Tibial artery (tissue), 4 donors: ENCODE results near the gene SCAND1.
"Not testable (repeated sequence)": the region's sequence is repeated elsewhere in the genome, so short reads cannot be mapped to it uniquely, and the experiment has no call there.

Experiments used
- DNase-seq, 2 donors: peaks; one replicate each; pipeline ENCODE4 v3.0.0-alpha.2; 2019
- H3K27ac ChIP-seq, 2 donors: fragments of 200-600 bp; sonication (generic) in 1 of 2; 1 replicate in 1 of 2; 2 replicates in 1 of 2; pipeline ENCODE4 v1.5.1; 2018 to 2019; ENCODE audit warnings: mild to moderate bottlenecking in 1 of 2
- H3K27me3 ChIP-seq, 2 donors: fragments of 200-600 bp; sonication (generic) in 1 of 2; one replicate each; pipeline versions ENCODE4 v1.5.1 to v1.6.0; 2016 to 2019
- H3K36me3 ChIP-seq, 3 donors: fragments of 200-600 bp; sonication (generic) in 2 of 3; one replicate each; pipeline ENCODE4 v1.5.1; 2016 to 2019; ENCODE audit warnings: mild to moderate bottlenecking in 2 of 3
- H3K4me1 ChIP-seq, 4 donors: fragments of 200-600 bp; sonication (generic) in 2 of 4; 1 replicate in 3 of 4; 2 replicates in 1 of 4; pipeline ENCODE4 v1.5.1; 2016 to 2019
- H3K4me3 ChIP-seq, 2 donors: fragments of 200-600 bp; sonication (generic) in 1 of 2; 1 replicate in 1 of 2; 2 replicates in 1 of 2; pipeline ENCODE4 v1.5.1; 2018 to 2019; ENCODE audit warnings: mild to moderate bottlenecking in 2 of 2
- H3K9me3 ChIP-seq, 3 donors: fragments of 200-600 bp; sonication (generic) in 1 of 3; one replicate each; pipeline ENCODE4 v1.5.1; 2016 to 2019
- intact Hi-C: fragments of 100-400 bp; cut with DNase I; formaldehyde crosslinking; loops from one replicate; pipeline ENCODE4 v1.15.0; 2023; ENCODE audit warnings: low total_unique reads
- TF ChIP-seq, protein P1 (sequence below), 2 experiments: fragments of 200-600 bp in 1 of 2; fragments of 450-650 bp in 1 of 2; IDR thresholded peaks; one replicate each; pipeline ENCODE4 v1.5.1; 2017 to 2019; ENCODE audit warnings: antibody characterized with exemption in 2 of 2, mild to moderate bottlenecking in 1 of 2, moderate library complexity in 1 of 2

SCAND1 gene

GRCh38 chr20:35956616-35957015, 2.3 kb upstream of the SCAND1 start:
- intact Hi-C loops = no loop called here
- no peak for DNase-seq
- no peaks in the 10 kb centered on the region for H3K27me3 ChIP-seq

GRCh38 chr20:35954907-35955251, 577 bp upstream of the SCAND1 start:
- H3K4me1 ChIP-seq = peaks cover 0 to 27% (median 17%) of the 10 kb centered on the region in 4 donors
- intact Hi-C loops = no loop called here
- peak overlapping the region; percentile 98 to 99 for H3K27ac ChIP-seq
- H3K4me3 ChIP-seq = peak overlapping the region; percentile 86 to 91
- TF ChIP-seq, protein P1, sequence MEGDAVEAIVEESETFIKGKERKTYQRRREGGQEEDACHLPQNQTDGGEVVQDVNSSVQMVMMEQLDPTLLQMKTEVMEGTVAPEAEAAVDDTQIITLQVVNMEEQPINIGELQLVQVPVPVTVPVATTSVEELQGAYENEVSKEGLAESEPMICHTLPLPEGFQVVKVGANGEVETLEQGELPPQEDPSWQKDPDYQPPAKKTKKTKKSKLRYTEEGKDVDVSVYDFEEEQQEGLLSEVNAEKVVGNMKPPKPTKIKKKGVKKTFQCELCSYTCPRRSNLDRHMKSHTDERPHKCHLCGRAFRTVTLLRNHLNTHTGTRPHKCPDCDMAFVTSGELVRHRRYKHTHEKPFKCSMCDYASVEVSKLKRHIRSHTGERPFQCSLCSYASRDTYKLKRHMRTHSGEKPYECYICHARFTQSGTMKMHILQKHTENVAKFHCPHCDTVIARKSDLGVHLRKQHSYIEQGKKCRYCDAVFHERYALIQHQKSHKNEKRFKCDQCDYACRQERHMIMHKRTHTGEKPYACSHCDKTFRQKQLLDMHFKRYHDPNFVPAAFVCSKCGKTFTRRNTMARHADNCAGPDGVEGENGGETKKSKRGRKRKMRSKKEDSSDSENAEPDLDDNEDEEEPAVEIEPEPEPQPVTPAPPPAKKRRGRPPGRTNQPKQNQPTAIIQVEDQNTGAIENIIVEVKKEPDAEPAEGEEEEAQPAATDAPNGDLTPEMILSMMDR (IDR thresholded peaks at IDR 0.05) = no peak
- no peak for DNase-seq
- H3K36me3 ChIP-seq = peaks cover 0 to 5% (median 0%) of the 10 kb centered on the region in 3 donors
- no peaks in the 10 kb centered on the region for H3K9me3 ChIP-seq
- no peaks in the 10 kb centered on the region for H3K27me3 ChIP-seq

More at GRCh38 chr20:35956616-35957015, 2.3 kb upstream of the SCAND1 start:
- H3K4me1 ChIP-seq = peaks cover 0 to 26% (median 17%) of the 10 kb centered on the region in 4 donors
- H3K36me3 ChIP-seq = peaks cover 0 to 4% (median 0%) of the 10 kb centered on the region in 3 donors
- H3K4me3 ChIP-seq = no peak overlapping the region
- TF ChIP-seq, protein P1 (IDR thresholded peaks at IDR 0.05) = no peak
- no peaks in the 10 kb centered on the region for H3K9me3 ChIP-seq
- H3K27ac ChIP-seq = no peak overlapping the region

DNA sequence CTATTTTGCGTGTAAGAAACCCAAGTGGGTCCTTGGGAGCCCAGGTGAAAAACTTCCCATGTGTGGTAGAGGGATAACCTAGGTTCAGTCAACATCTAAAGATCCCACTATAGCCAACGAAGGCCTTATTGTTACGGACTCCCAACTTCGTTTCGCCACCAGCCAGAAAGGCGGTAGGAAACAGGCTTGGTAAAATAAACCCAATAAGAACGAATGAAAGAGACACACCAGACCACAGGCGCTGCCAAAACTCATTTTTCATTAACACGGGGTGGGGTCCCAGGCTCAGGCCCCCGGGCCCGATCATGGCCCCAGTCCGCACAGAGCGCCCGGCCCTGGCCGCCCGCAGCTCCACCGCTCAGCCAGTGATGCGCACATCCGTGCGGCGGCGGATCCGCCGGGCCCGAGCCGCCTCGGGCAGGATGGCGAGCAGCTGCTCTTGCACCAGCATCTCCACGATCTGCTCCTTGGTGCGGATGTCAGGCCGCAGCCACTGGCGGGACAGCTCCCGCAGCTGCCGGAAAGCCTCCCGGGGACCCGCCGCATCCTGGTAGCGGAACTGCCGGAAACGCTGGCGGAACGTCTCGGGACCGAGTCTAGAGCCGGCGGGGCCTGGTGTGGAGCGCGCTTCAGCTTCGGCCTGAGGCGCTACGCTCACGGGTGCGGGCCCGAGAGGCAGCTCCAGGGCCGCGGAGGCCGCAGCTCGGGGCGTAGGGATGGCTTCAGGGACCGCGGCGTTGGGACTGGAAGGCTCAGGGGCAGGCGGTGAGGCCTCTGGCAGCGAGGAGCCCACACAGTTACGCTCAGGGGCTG, 709 bp downstream of the SCAND1 start:
- DNase-seq = peak in 1 of 2 donors; percentile 28
- Histone ChIP-seq H3K27me3 (no peaks in the 10 kb centered on the region), H3K9me3 (no peaks in the 10 kb centered on the region), H3K4me3 (peak overlapping the region; percentile 86 to 91), H3K36me3 (peaks cover 0 to 5% (median 5%) of the 10 kb centered on the region in 3 donors), H3K4me1 (peaks cover 0 to 27% (median 18%) of the 10 kb centered on the region in 4 donors), H3K27ac (peak overlapping the region; percentile 98 to 99)
- intact Hi-C loops = no loop called here
- TF ChIP-seq, protein P1 (IDR thresholded peaks at IDR 0.05) = no peak

GRCh38 chr20:35952480-35953386, 1.6 kb downstream of the SCAND1 start:
- Histone ChIP-seq H3K27ac (peak overlapping the region; percentile 98 to 99), H3K27me3 (no peaks in the 10 kb centered on the region), H3K9me3 (no peaks in the 10 kb centered on the region), H3K4me3 (peak overlapping the region; percentile 86 to 91), H3K36me3 (peaks cover 4 to 11% (median 9%) of the 10 kb centered on the region in 3 donors), H3K4me1 (peaks cover 0 to 27% (median 22%) of the 10 kb centered on the region in 4 donors)
- TF ChIP-seq, protein P1 (IDR thresholded peaks at IDR 0.05) = no peak
- no peak for DNase-seq
- intact Hi-C loops = no loop called here

- H3K27ac ChIP-seq, intact Hi-C loops, H3K9me3 ChIP-seq, H3K27me3 ChIP-seq, H3K4me3 ChIP-seq, DNase-seq: not testable (repeated sequence)
- peaks cover 0 to 30% (median 23%) of the 10 kb centered on the region in 4 donors for H3K4me1 ChIP-seq
- peaks cover 11 to 17% (median 16%) of the 10 kb centered on the region in 3 donors for H3K36me3 ChIP-seq
Measured at GRCh38 chr20:35952080-35952479, 2.2 kb downstream of the SCAND1 start.
